ENCODE measurements around the gene POFUT2. TPM values are rescaled to one million over a fixed set of nuclear protein-coding genes. Genes with fewer than 3 reads are reported as not detected.

POFUT2 gene
- total RNA-seq, 4 donors from 2014 or later: 8.3 to 19.8 (median 17.0) TPM

DNA sequence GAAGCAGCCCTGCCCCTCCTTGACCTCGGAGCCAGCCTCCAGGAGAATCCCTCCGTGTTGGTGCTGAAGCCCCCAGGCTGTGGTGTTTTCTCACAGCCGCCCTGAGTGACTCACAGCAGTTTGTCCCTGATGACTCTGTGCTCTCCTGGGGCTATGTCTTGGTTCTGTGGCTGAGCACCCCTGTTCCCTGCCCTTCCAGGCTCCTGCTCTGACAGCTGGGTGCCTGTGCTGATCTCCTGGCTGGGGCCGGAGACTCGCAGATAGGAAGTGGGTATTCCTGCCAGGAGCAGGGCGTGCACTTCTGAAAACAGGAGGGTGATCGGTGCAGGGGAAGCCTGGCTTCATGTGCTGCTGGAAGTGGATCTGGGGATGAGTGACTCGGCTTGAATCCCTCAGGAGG, 34.5 kb downstream of the POFUT2 start:
- no peak for TF ChIP-seq CTCF (IDR thresholded peaks at IDR 0.05; ENCODE audit: low read depth)

GRCh38 chr21:45252448-45252925, 35.2 kb downstream of the POFUT2 start:
- TF ChIP-seq CTCF (IDR thresholded peaks at IDR 0.05; ENCODE audit: low read depth): no peak

DNA sequence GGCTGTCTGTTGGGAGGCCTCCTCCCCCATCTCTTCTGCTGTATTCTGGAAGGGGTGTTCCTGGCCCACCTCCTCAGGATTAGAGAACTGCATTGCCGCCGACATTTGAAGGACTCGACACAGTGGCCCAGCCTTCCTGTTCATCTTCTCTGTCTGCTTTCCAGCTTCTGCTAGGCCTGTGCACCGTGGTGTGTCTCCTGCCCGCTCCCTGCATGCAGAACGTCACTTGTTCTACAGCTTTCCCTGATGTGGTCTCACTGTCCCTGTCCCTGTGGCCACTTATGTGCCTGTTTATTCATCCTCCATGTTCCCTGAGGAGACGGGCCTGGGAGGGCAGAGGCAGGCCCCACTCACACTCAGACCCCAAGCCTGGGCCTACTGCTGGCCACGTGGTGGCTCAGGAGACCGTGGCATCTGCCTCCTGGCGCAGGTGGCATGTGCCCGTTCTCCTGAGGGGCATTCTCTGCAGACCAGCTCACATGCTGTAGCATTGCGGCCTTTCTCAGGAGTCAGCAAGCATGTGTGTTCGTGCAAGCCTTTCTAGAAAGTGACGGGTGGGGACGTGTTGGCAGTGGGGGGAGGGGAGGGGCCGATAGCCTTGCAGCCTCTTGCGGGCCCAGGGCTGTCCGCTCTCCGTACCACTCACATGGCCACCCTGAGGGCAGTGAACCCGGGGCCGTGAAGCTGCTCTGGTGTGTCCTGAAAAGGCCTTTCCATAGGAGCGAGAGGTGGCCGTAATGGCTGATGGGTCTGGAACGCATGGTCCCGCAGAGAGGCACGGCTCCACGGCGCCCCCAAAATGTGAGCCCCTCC, 35.9 kb downstream of the POFUT2 start:
- TF ChIP-seq CTCF (IDR thresholded peaks at IDR 0.05; ENCODE audit: low read depth): no peak

DNA sequence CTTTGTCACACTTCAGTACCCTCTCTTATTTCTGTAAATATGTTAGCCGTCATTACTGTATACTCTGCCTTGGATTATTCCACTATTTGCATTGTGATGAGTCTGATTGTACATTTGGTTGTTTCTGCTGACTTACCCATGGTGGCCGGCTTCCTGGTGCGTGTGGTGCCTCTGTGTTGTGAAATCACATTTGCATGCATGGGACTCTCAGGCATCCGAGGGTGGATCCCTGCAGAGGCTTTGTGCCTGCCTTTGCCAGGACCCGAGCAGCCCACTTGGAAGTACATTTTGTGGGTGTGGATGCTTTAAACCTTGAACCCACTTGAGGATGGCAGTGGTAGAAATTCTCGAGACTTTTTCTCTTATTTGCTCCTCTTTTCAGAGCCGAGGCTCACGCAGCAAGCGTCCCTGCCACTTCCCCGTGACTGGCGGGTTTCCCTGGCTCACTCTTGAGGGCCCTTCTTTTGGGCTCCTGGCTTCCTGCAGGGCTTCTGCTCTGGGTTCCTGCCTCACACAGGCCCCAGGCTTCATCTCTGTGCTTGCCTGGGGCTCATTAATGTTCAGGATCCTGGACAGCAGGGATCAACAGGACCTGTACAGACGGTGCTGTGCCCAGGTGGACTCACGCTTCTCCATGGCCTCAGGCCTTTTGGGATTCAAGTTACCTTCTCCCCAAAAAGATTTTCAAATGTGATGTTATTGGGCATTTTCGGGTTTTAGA, 36.6 kb downstream of the POFUT2 start:
- no peak for TF ChIP-seq CTCF (IDR thresholded peaks at IDR 0.05; ENCODE audit: low read depth)

- TF ChIP-seq CTCF (IDR thresholded peaks at IDR 0.05; ENCODE audit: low read depth): no peak
Measured at GRCh38 chr21:45250272-45250671, 37.4 kb downstream of the POFUT2 start.

- no peak for TF ChIP-seq CTCF (IDR thresholded peaks at IDR 0.05; ENCODE audit: low read depth)
Measured at GRCh38 chr21:45249626-45250025, 38.1 kb downstream of the POFUT2 start.

DNA sequence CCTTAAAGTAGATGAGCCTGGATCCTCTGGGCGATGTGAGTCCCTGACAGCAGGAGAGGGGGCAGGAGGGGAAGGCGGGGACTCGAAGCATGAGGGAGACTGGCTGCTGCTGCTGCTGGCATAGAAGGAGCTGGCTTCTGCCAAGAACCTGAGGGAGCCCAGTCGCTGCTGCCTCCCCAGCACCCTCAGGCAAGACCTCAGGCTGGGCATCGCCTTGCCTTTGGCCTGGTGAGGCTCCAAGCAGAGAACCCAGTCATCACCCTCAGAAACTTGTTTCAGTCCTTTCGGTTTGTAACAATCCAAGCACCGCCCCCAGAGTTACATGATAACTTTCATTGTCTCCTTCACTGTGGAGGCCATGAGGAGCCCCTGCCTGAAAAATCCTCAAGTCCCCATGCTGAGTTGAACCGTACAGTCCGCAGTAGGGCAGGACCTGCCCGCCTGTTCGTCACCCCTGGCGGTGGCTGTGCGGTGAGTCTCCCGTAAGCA, 38.8 kb downstream of the POFUT2 start:
- no peak for TF ChIP-seq CTCF (IDR thresholded peaks at IDR 0.05; ENCODE audit: low read depth)

Data from subcutaneous adipose tissue (tissue), 4 donors.